Natural killer cell (primary cell): ENCODE data around the gene ZNF331. TPM values are rescaled to one million over a fixed set of nuclear protein-coding genes. Genes with fewer than 3 reads are reported as not detected.

ENCODE experiments used
- ATAC-seq, 3 donors: fragments of 150-1000 bp in 2 of 3; fragments of 200-7000 bp in 1 of 3; cut with Tn5 transposase; 1 replicate in 1 of 3; 2 replicates in 2 of 3; pipeline ENCODE4 v1.10.0; 2021; ENCODE audit warnings: mild to moderate bottlenecking in 2 of 3, moderate library complexity in 2 of 3
- DNase-seq, 2 donors: peaks; one replicate each; pipeline versions ENCODE4 v3.0.0 to v3.0.0-alpha.2; 2013 to 2021; ENCODE audit warnings: mixed read lengths in 1 of 2
- H3K27ac ChIP-seq: one replicate; pipeline ENCODE4 v1.5.1; 2013; ENCODE audit warnings: mild to moderate bottlenecking, low read length
- H3K27me3 ChIP-seq: one replicate; pipeline ENCODE4 v1.6.1; 2013; ENCODE audit warnings: low read length; ENCODE audit not compliant: control insufficient read depth, insufficient read depth
- H3K36me3 ChIP-seq: one replicate; pipeline ENCODE4 v1.6.1; 2013; ENCODE audit warnings: low read length; ENCODE audit not compliant: control insufficient read depth, insufficient read depth
- H3K4me1 ChIP-seq: one replicate; pipeline ENCODE4 v1.6.1; 2013; ENCODE audit warnings: low read length; ENCODE audit not compliant: control insufficient read depth, insufficient read depth
- H3K4me3 ChIP-seq: one replicate; pipeline ENCODE4 v1.5.1; 2013; ENCODE audit warnings: low read length
- H3K9me3 ChIP-seq: one replicate; pipeline ENCODE4 v1.6.1; 2013; ENCODE audit warnings: low read length; ENCODE audit not compliant: control insufficient read depth, insufficient read depth
- H3K27ac Mint-ChIP-seq, 2 donors: one replicate each; pipeline ENCODE4 v1.8.0; 2022; ENCODE audit warnings: mild to moderate bottlenecking in 2 of 2, mixed read lengths in 2 of 2, moderate library complexity in 1 of 2
- H3K27me3 Mint-ChIP-seq, 2 donors: one replicate each; pipeline ENCODE4 v1.8.0; 2022; ENCODE audit warnings: low read depth in 2 of 2, mixed read lengths in 2 of 2
- H3K36me3 Mint-ChIP-seq: one replicate; pipeline ENCODE4 v1.8.0; 2022; ENCODE audit warnings: mixed read lengths
- H3K4me1 Mint-ChIP-seq, 2 donors: one replicate each; pipeline ENCODE4 v1.8.0; 2022; ENCODE audit warnings: mixed read lengths in 2 of 2
- H3K4me3 Mint-ChIP-seq: one replicate; pipeline ENCODE4 v1.8.0; 2022; ENCODE audit warnings: mild to moderate bottlenecking, moderate library complexity, mixed read lengths
- H3K9me3 Mint-ChIP-seq, 2 donors: one replicate each; pipeline ENCODE4 v1.8.0; 2022; ENCODE audit warnings: mixed read lengths in 2 of 2
- CTCF ChIP-seq: fragments of 200-600 bp; IDR thresholded peaks from one replicate; pipeline ENCODE4 v1.8.0; 2022; ENCODE audit warnings: antibody characterized with exemption
- WGBS: methylation state at CpG from one replicate; pipeline ENCODE4 v1.1.7; 2013; ENCODE audit warnings: missing lambda C conversion rate; ENCODE audit not compliant: insufficient coverage; 5-methylcytosine and 5-hydroxymethylcytosine counted together
- intact Hi-C: fragments of 100-400 bp; cut with micrococcal nuclease; formaldehyde crosslinking; loops from one replicate; pipeline ENCODE4 v1.14.2; 2022
- total RNA-seq, 4 donors: library from RNA; stranded (reverse); fragments of 120-200 nt in 1 of 4; gene quantifications; one replicate each; pipeline versions ENCODE4 v1.2.3 to v1.2.4, GENCODE V29; 2013 to 2022

ZNF331 gene
- total RNA-seq, 3 donors from 2014 or later (not counting 1 experiment from before 2014, with no cell fraction given): 153 to 245 (median 204) TPM

- ATAC-seq (no peak), DNase-seq (no peak)
- H3K36me3 Mint-ChIP-seq: no peaks in the 10 kb centered on the region
- no peak overlapping the region for H3K4me3 ChIP-seq
- no peak overlapping the region for H3K27ac ChIP-seq
- H3K9me3 ChIP-seq: no peaks in the 10 kb centered on the region
- H3K27me3 Mint-ChIP-seq: no peaks in the 10 kb centered on the region
- TF ChIP-seq CTCF: no peak
- no peaks in the 10 kb centered on the region for H3K36me3 ChIP-seq
- H3K4me1 ChIP-seq: no peaks in the 10 kb centered on the region
- H3K4me3 Mint-ChIP-seq: no peak overlapping the region
- intact Hi-C loops: no loop called here
- H3K9me3 Mint-ChIP-seq: no peaks in the 10 kb centered on the region
- 92% methylated on average over 10 of the region's 12 CpGs for WGBS
- no peaks in the 10 kb centered on the region for H3K27me3 ChIP-seq
- no peaks in the 10 kb centered on the region for H3K4me1 Mint-ChIP-seq
- no peak overlapping the region for H3K27ac Mint-ChIP-seq
Observed at GRCh38 chr19:53608381-53608780, 70.4 kb downstream of the ZNF331 start.

GRCh38 chr19:53612762-53613526 lies 75.0 kb downstream of the ZNF331 start:
- TF ChIP-seq CTCF: no peak
- Mint-ChIP-seq H3K4me3 (no peak overlapping the region), H3K27ac (no peak overlapping the region), H3K4me1 (no peaks in the 10 kb centered on the region), H3K36me3 (no peaks in the 10 kb centered on the region), H3K27me3 (no peaks in the 10 kb centered on the region), H3K9me3 (no peaks in the 10 kb centered on the region)
- no peak overlapping the region for H3K27ac ChIP-seq
- H3K4me3 ChIP-seq: no peak overlapping the region
- DNase-seq (no peak), ATAC-seq (no peak)
- no peaks in the 10 kb centered on the region for H3K27me3 ChIP-seq
- H3K36me3 ChIP-seq: no peaks in the 10 kb centered on the region
- intact Hi-C loops: no loop called here
- H3K4me1 ChIP-seq: no peaks in the 10 kb centered on the region
- WGBS: 94% methylated on average over 13 of the region's 14 CpGs
- H3K9me3 ChIP-seq: no peaks in the 10 kb centered on the region

GRCh38 chr19:53621885-53622740 lies 84.2 kb downstream of the ZNF331 start:
- no peak for ATAC-seq
- intact Hi-C loops: no loop called here
- Mint-ChIP-seq H3K4me1 (peaks cover 0 to 5% of the 10 kb centered on the region in 2 donors), H3K27me3 (no peaks in the 10 kb centered on the region), H3K4me3 (no peak overlapping the region), H3K27ac (no peak overlapping the region), H3K9me3 (no peaks in the 10 kb centered on the region), H3K36me3 (no peaks in the 10 kb centered on the region)
- WGBS: 42% methylated on average over 6 of the region's 8 CpGs
- H3K4me1 ChIP-seq: no peaks in the 10 kb centered on the region
- H3K27me3 ChIP-seq: no peaks in the 10 kb centered on the region
- H3K36me3 ChIP-seq: no peaks in the 10 kb centered on the region
- no peak for DNase-seq
- TF ChIP-seq CTCF: no peak
- H3K4me3 ChIP-seq: no peak overlapping the region
- H3K9me3 ChIP-seq: no peaks in the 10 kb centered on the region
- no peak overlapping the region for H3K27ac ChIP-seq
